ENCODE data around the gene PCED1B. TPM values are rescaled to one million over a fixed set of nuclear protein-coding genes. Genes with fewer than 3 reads are reported as not detected.

PCED1B gene
- total RNA-seq, 1 experiment from 2014 or later = 4.5 TPM

DNA sequence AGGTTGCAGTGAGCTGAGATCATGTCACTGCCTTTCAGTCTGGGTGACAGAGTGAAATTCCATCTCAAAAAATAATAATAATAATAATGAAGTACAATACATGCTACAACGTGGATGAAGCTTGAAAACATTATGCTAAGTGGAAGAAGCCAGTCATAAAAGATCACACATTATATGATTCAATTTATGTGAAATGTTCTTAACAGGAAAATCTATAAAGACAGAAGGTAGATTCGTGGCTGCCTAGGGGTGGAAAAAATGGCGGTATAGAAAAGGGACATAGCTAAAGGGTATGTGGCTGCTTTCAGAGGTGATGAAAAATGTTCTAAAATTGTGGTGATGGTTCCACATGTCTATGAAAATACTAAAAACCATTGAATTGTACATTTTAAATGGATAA, 41.3 kb downstream of the PCED1B start:
- no peak for DNase-seq (ENCODE audit: low read depth)

DNA sequence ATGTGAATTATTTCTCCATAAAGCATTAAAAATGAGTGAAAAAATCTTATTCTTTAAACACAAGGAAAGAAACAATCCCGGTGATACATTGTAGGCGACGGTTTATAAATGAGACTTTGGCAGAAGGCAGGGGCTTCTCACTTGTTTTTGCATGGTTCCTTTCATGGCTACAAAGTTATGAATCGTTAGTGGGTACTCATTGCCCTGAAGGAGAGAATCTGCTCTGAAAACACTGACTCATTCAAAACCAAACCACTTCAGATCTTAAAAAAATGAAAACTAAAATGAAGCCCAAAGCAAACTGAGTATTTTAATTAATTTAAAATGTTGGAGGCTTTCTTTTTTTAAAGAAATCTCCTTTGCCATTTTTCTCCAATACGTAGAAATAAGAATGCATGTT, 41.7 kb downstream of the PCED1B start:
- peak; percentile 80 for DNase-seq (ENCODE audit: low read depth)

DNA sequence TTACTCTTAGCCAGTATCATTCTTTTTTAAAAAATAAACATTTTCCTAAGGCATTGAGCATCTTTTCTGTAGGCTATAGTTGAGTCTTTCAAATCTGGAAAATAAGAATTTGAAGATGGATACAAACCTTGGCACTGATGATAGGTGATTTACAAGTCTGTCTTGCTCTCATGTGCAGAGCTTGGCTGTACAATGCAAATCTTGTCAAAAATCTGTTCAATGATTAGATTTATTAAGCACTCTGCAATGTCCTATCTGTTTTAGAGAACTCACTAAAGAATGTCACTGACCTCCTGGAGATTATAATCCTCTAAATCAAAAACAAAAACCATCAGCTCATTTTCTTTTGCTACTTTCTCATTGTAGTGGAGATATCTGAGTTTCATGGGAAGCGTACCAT, 43.2 kb downstream of the PCED1B start:
- DNase-seq (ENCODE audit: low read depth) = no peak

DNA sequence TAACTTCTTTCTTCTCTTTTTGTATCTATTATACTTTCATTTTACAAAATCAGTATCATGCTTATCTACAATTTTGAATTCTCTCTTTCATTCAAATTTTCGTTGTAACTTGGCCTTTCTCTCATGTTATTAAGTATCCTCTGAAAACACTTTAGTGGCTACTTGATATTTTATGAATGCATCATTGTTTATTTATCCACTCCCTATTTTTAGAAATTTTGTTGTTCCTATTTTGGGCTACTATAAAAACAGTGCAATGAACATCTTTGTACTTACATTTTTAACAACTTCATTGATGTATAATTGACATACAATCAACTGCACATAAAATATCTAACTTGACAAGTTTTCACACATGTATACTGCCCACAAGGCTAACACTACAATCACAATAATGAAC, 44.3 kb downstream of the PCED1B start:
- no peak for DNase-seq (ENCODE audit: low read depth)

DNA sequence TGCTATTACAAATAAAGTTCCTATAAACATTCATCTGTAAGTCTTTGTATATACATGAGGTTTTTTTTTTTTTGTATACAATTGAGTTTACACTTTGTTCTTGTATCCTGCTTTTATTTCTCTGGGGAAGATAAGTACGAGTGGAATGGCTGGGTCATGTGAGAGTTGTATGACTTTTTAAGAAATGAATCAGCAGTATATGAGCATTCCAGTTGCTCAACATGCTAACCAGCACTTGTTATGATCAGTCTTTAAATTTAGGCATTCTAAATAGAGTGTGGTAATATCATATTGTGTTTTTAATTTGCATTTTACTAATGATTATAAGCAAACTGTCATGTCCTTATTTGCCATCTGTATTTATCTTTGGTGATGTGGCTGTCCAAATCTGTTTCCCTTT, 45.0 kb downstream of the PCED1B start:
- no peak for DNase-seq (ENCODE audit: low read depth)

DNA sequence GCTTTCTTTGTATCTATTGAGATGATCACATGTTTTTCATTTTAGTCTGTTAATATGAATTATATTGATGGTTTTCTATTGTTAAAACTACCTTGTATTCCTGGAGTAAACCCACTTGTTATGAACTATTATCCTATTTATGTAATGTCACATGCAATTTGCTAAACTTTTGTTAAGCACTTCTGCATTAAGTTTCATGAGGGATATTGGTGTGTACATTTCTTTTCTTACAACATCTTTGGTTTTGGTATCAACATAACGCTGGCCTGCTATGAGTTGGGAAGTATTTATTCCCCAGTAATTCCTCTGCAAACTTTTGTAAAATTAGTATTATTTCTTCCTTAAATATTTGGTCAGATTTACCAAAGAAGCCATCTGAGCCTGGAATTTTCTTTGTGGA, 46.8 kb downstream of the PCED1B start:
- DNase-seq (ENCODE audit: low read depth) = no peak

DNA sequence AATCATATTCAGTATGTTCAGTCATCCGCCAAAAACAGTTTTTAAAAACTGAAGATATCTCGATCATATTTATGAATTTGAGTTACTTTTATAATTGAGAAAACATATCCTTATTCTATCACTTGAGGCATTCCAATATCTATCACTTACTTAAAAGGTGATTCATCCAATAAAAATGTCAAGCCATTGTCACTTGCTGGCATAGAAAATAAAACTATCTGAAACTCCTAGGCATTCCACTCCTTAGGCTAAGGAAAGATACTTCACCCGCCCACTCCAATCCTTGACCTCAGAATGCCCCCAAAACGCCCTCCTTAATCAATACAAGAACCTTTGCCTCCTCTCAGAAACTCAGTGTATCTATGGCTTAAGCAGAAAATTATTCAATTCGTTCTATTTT, 51.6 kb downstream of the PCED1B start:
- peak; percentile 41 for DNase-seq (ENCODE audit: low read depth)

DNA sequence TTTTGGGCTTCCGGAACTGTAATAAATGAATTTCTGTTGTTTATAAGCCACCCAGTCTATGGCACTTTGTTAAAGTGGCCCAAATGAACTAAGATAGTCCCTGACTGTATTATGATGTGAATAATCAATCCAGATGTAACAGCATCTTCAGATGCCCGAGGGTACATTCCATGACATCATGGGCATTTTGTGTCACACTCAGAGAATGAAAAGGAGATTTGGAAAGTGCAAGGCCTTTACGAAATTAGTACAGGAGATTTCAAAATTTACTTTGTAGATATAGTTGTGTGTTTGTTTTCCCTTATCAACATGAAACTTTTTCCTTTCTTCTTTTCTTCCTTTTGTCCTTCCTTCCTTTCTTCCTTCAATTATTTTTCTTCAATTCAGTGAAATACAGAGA, 54.6 kb downstream of the PCED1B start:
- peak; percentile 13 for DNase-seq (ENCODE audit: low read depth)

DNA sequence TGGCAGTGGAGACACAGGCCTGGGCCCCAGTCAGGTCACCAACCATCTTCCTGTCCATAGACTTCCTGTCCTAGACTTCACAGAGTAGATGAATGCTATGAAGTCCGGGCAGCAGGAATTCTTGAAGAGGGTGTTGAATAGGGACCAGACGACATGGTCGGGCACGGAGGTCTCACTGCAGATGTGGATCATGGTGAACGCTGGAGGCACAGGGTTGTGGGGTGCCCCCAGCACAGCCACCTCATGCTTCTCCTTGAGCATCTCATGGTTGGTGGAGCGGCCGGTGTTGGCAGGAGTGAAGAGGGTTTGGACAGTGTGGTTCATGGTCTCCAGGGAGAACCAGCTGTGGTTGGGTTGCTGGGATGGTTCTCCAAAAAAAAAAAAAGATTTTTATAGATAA, 56.2 kb downstream of the PCED1B start:
- DNase-seq (ENCODE audit: low read depth) = no peak

DNA sequence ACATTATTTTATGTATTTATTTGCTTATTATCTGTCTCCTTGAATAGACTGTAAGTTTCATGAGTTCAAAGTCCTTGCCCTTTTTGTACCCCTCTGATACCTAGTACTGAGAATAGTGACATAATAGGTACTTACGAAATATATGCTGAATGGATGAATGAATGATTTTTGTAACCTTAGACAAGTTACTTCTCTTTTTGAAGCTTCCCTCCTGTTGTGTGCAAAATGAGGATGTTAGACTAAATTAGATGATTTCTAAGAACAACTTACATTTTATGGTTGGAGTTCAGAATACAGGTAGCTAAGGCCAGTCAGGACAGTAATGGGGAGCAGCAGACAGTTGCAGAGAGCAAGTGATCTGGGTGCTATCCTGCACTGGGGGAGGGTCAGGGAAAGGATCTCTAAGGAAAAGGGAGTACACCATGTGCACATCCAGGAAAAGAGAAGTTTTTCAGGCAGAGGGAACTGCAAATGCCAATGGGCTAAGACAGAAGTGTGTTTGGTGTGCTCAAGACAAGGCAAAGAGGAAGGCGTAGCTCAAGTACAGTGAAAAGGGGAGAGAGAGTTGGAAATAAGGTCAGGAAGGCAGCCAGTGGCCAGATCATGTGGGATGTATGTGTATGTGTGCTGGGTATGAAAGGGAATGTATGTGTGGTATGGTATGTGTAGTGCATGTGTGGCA, 59.7 kb downstream of the PCED1B start:
- no peak for DNase-seq (ENCODE audit: low read depth)

DNA sequence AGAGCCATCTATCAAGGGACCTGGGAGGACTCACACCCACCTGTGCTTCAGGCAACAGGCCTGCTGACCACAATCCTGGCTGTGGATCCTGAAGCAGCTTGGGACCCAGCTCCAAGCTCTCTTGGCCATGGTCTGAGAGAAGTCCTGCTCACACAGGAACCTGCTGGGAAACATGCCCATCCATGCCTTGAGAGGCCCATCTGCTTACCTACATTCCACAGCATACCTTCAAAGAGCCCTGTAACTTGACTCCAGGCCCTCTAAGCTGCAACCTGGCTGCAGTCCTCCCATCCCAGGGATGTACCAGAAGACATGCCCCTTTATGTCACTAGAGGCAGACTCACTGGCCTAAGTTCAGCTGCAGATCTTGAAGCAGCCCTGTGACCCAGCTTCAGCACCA, 62.0 kb downstream of the PCED1B start:
- no peak for DNase-seq (ENCODE audit: low read depth)

DNA sequence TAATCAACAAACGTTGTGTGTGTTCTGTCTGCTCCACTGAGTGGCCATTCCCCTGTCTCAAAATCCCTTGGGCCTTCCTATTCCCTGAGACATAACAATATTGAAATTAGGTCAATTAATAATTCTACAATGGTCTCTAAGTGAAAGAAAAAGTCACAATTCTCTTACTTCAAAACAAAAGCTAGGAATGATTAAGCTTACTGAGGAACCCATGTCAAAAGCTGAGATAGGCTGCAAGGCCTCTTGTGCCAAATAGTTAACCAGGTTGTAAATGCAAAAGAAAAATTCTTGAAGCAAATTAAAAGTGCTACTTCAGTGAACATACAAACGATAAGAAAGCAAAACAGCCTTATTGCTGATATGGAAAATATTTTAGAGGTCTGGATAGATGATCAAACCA, 65.3 kb downstream of the PCED1B start:
- DNase-seq (ENCODE audit: low read depth) = no peak

DNA sequence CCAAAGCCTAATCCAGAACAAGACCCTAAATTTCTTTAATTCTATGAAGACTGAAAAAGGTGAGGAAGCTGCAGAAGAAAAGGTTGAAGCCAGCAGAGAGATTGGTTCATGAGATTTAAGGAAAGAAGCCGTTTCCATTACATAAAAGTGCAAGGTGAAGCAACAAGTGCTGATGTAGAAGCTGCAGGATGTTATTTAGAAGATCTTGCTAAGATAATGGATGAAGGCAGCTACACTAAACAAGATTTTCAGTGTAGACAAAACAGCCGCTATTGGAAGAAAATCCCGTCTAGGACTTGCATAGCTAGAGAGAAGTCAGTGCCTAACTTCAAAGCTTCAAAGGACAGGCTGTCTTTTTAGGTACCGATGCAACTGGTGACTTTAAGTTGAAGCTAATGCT, 65.8 kb downstream of the PCED1B start:
- no peak for DNase-seq (ENCODE audit: low read depth)

DNA sequence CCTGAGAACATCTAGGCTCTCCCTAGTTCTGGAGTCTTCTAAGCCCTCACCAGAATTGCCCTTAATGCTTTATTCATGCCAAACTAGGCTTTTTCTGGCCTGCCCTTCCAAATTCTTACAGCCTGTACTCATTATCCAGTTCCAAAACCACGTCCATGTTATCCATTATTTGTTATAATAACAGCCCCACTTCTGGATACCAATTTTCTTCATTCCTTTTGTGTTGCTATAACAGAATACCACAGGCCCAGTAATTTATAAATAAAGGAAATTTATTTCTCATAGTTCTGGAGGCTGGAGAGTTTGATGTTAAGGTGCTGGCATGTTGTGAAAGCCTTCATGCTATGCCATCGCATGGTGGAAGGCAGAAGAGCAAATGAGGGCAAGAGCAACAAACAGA, 68.3 kb downstream of the PCED1B start:
- DNase-seq (ENCODE audit: low read depth) = peak; percentile 15

DNA sequence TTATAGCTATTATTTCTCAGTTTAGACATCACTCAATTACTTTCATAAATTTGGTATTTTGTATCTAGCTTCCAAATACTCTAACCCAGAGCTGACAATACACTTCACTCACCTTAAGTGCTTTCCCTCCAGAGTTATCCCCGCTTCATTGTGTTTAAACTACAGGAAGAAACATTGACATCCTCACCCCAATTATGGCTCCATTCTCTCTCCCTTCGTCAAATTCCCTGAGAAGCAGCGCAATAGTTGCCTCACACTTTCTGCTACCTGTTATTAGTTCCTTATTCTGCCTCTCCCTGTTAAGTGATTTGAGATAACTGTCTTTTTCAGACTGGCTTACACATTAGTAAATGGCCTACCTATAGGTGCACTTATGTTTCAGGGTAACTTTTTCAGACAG, 69.7 kb downstream of the PCED1B start:
- no peak for DNase-seq (ENCODE audit: low read depth)

DNA sequence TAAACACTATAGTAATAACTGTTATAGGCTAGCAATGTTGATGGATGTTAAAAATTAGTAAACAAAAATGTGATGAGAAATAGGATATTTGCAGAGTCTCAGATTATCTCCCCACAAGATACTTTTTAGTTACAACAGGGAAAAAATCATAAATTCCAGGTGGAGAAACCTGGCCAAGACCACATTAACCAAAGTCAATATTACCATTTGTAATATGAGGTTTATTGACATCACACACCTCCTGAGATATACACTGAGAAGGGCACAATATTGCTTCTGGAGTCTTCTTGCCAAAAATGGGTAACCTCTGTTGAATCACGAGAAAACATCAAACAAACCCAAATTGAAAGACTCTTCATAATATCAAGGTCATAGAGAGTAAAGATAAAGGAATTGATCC, 72.7 kb downstream of the PCED1B start:
- no peak for DNase-seq (ENCODE audit: low read depth)

DNA sequence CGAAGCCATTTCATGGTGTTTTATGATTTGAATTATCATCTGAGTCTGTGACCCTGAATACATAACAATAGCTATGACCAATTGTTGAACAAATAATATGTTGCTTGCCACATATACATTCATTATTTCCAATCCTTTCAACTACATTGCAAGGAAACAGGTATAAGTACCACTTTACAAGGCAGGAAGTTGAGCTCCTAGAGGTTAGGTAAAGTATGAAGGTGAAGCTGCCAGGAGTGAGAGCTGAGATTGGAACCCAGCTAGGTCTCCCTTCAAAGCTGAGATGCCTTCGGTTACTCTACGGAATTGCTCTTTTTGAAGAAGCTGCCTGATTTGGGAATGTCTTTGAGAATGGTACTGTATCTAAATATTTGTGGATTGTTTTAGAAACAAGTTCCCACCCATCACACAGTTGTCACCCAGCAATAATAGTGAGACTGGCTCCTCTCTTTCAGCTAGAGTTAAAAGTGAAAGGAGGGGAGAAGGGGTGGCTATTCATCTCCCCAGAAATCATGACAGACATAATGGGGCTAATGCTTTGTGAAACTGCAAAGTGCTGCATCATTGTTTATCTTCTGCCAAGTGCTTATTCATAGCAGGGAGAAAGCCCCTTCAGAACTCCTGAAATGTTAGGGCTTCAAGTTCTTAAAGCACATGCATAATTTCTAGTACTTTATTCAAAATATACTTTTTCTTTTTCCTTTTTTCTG, 76.2 kb downstream of the PCED1B start:
- DNase-seq (ENCODE audit: low read depth) = peak; percentile 50

DNA sequence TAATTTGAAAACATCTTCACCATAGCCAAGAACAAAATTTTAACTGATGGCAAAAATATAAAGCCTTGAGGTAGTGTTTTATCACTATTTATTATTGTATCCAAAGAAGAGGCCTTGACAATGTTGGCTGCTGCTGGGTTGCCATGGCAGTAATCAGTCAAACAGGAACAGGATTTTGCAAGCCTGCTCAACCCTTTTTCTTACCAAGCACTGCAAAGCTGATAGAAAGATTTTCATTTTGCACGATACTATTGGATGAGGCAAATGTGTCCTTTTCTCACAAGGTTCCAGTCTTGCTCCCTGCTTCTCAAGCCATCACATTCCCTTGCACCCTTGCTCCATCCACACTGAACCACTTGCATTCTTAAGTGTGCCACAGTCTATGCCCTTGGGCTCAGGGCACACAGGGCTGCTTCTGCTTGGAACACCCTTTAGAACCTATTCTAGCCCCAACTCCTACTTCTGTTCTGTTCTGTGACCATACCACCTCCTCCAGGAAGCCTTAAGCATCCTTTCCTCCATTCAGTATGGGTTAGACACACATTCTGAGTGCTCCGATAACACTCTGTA, 76.8 kb downstream of the PCED1B start:
- DNase-seq (ENCODE audit: low read depth) = peak; percentile 66

DNA sequence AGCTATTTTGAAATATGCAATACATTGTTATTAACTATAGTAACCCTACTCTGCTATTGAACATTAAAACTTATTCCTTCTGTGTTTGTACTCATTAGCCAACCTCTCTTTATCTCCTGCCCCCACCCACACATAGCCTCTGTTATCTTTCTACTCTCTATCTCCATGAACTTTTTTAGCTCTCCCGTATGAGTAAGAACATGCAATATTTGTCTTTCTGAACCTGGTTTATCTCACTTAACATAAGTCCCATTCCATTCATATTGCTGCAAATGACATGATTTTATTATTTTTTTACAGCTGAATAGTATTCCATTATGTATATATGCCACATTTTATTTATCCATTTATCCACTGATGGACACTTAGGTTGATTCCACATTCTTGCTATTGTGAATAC, 79.4 kb downstream of the PCED1B start:
- DNase-seq (ENCODE audit: low read depth) = no peak

DNA sequence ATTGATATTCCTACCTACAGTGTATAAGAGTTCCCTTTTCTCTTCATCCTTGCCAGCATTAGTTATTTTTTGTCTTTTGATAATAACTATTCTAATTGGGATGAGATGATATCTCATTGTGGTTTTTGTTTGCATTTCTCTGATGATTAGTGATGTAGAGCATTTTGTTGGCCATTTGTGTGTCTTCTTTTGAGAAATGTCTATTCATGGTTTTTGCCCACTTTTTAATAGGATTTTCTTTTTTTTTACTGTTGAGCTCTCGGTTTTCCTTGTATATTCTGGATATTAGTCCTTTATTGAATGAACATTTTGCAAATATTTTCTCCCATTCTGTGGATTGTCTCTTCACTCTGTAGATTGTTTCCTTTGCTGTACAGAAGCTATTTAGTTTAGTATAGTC, 79.9 kb downstream of the PCED1B start:
- DNase-seq (ENCODE audit: low read depth) = no peak

DNA sequence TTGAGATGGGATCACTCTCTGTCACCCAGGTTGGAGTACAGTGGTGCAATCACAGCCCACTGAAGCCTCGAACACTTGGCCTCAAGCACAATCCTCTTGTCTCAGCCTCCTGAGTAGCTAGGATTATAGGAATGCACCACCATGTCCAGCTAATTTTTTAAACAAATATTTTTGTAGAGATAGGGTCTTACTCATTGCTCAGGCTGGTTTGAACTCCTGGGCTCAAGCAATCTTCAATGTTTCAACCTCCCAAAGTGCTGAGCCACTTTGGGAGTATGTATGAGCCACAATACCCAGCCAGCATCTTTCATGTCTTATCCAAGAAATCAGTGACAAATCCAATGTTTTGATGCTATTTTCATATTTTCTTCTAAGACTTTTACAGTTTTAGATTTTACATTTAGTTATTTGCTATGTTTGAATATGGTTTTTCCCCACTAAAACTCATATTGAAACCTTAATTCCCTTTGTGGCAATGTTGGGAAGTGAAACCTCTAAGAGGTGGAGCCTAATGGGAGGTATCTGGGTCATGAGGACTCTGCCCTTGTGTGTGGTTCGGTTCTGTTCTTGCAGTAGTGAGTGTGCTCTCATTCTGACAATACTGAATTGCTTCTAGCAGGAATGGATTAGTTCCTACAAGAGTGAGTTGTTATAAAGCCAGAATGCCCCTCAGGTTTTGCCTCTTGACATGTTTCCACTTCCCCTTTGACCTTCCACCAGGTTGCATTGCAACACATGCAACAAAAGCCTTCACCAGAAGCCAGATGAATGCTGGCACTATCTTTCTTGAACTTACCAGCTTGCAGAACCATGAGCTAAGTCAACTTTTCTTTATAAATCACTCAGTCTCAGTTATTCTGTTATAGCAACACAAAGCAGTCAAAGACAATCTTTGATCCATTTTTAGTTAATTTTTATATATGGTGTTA, 81.2 kb downstream of the PCED1B start:
- no peak for DNase-seq (ENCODE audit: low read depth)

DNA sequence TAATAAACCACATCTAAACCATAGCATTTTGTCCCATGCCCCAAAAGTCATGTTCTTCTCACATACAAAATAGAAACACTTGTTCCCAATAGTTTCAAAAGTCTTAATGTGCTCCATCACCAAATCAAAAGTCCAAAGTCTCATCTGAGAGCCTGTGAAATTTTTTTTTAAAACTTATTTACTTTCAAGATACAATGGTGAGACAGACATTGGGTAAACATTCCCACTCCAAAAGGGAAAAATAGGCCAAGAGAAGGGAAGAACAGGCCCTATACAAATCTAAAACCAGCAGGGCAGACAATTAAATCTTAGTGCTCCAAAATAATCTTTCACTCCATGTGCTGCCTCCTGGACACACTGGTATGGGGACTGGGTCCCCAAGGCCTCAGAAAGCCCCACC, 84.7 kb downstream of the PCED1B start:
- DNase-seq (ENCODE audit: low read depth) = no peak

Data from M059J (cell line).